Measurements from ENCODE around the gene AHSG.

GRCh38 chr3:186619787-186620212 is 6.9 kb downstream of the AHSG start:
- TF ChIP-seq, protein P1, sequence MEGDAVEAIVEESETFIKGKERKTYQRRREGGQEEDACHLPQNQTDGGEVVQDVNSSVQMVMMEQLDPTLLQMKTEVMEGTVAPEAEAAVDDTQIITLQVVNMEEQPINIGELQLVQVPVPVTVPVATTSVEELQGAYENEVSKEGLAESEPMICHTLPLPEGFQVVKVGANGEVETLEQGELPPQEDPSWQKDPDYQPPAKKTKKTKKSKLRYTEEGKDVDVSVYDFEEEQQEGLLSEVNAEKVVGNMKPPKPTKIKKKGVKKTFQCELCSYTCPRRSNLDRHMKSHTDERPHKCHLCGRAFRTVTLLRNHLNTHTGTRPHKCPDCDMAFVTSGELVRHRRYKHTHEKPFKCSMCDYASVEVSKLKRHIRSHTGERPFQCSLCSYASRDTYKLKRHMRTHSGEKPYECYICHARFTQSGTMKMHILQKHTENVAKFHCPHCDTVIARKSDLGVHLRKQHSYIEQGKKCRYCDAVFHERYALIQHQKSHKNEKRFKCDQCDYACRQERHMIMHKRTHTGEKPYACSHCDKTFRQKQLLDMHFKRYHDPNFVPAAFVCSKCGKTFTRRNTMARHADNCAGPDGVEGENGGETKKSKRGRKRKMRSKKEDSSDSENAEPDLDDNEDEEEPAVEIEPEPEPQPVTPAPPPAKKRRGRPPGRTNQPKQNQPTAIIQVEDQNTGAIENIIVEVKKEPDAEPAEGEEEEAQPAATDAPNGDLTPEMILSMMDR (conservative IDR thresholded peaks at IDR 0.05; ENCODE audit: low read depth, low read length) = no peak
- no peak for TF ChIP-seq EZH2phosphoT487 (IDR thresholded peaks at IDR 0.05; ENCODE audit: borderline replicate concordance, low read length)
